HepG2 (cell line): ENCODE measurements around the gene PIK3R1. TPM values are rescaled to one million over a fixed set of nuclear protein-coding genes. Genes with fewer than 3 reads are reported as not detected.

Experiments used
- BRCA1 ChIP-seq: sonication (generic); formaldehyde crosslinking; IDR thresholded peaks from 2 replicates; pipeline ENCODE4 v1.4.0; 2020; ENCODE audit warnings: missing genetic modification reagents
- CREM ChIP-seq, 2 experiments: sonication (generic) in 1 of 2; formaldehyde crosslinking in 1 of 2; IDR thresholded peaks; 2 replicates each; pipeline versions ENCODE4 v1.4.0 to v1.6.1; 2016 to 2020; ENCODE audit warnings: antibody characterized with exemption in 1 of 2, mild to moderate bottlenecking in 1 of 2, missing genetic modification reagents in 1 of 2
- DMAP1 ChIP-seq: IDR thresholded peaks from 2 replicates; pipeline ENCODE4 v1.6.1; 2016
- E2F5 ChIP-seq: sonication (generic); formaldehyde crosslinking; conservative IDR thresholded peaks from 2 replicates; pipeline ENCODE4 v1.4.0; 2020; ENCODE audit warnings: missing genetic modification reagents
- HBP1 ChIP-seq: IDR thresholded peaks from 2 replicates; pipeline ENCODE4 v1.6.1; 2016; ENCODE audit warnings: low read depth, control low read depth
- KLF6 ChIP-seq: IDR thresholded peaks from 2 replicates; pipeline ENCODE4 v1.8.0; 2016; ENCODE audit warnings: missing biosample characterization, missing genetic modification reagents
- ONECUT2 ChIP-seq: sonication (generic); formaldehyde crosslinking; IDR thresholded peaks from 2 replicates; pipeline ENCODE4 v1.4.0; 2020; ENCODE audit warnings: missing genetic modification reagents
- PBX2 ChIP-seq: IDR thresholded peaks from 2 replicates; pipeline ENCODE4 v1.6.1; 2016; ENCODE audit warnings: control low read depth
- SAP130 ChIP-seq: IDR thresholded peaks from 2 replicates; pipeline ENCODE4 v1.6.1; 2016; ENCODE audit warnings: low read depth
- TEF ChIP-seq: sonication (generic); formaldehyde crosslinking; IDR thresholded peaks from 2 replicates; pipeline ENCODE4 v1.5.0; 2020; ENCODE audit warnings: missing genetic modification reagents
- THAP11 ChIP-seq: IDR thresholded peaks from 2 replicates; pipeline ENCODE4 v1.6.1; 2016; ENCODE audit warnings: missing biosample characterization, missing genetic modification reagents
- ZKSCAN8 ChIP-seq: IDR thresholded peaks from 2 replicates; pipeline ENCODE4 v1.6.1; 2016; ENCODE audit warnings: borderline replicate concordance, missing genetic modification reagents, missing compliant biosample characterization
- ZNF281 ChIP-seq: sonication (generic); formaldehyde crosslinking; IDR thresholded peaks from 2 replicates; pipeline ENCODE4 v1.4.0; 2020; ENCODE audit warnings: missing genetic modification reagents, borderline replicate concordance
- ZNF543 ChIP-seq: sonication (generic); formaldehyde crosslinking; IDR thresholded peaks from 2 replicates; pipeline ENCODE4 v1.4.0; 2020; ENCODE audit warnings: mild to moderate bottlenecking, missing genetic modification reagents
- ZNF646 ChIP-seq: sonication (generic); formaldehyde crosslinking; IDR thresholded peaks from 2 replicates; pipeline ENCODE4 v1.9.0; 2021; ENCODE audit warnings: mild to moderate bottlenecking, missing genetic modification reagents
- polyA plus RNA-seq, 8 experiments: library from polyadenylated mRNA; depleted of rRNA in 3 of 8; stranded (reverse) in 7 of 8; unstranded in 1 of 8; fragments of >200 nt; fragmentation: Illumina TruSeq in 4 of 8; extraction: Trizol in 4 of 8; gene quantifications; 2 replicates each; pipeline versions ENCODE4 v1.2.1 to v1.2.3, GENCODE V29; 2011 to 2016; ENCODE audit warnings: low read depth in 4 of 8, missing spikeins in 1 of 8, mixed read lengths in 1 of 8; ENCODE audit not compliant: insufficient read depth in 1 of 8
- total RNA-seq, 5 experiments: library from RNA; depleted of rRNA; stranded (reverse); fragments of >200 nt; fragmentation: Illumina TruSeq; extraction: Trizol; gene quantifications; 2 replicates each; pipeline ENCODE4 v1.2.3, GENCODE V29; 2016; ENCODE audit warnings: low read depth in 1 of 5

PIK3R1 gene
- total and polyA plus RNA-seq, 2 of the 13 experiments (the other 11 are each of a cell fraction or from before 2014, with no cell fraction given) = 8.4 to 21.3 TPM

GRCh38 chr5:68239487-68239886, 23.9 kb downstream of the PIK3R1 start (continued):
- TF ChIP-seq TEF (CRISPR knock-in tag) (no peak), BRCA1 (CRISPR knock-in tag) (0 out of 2 replicates have a peak, but pooled peaks have one; percentile 56), THAP11 (peak; percentile 67; the same call in 1 of the 2 replicates), ZNF646 (CRISPR knock-in tag) (no peak), E2F5 (CRISPR knock-in tag) (no peak), PBX2 (peak; percentile 24; the same call in 1 of the 2 replicates), DMAP1 (CRISPR knock-in tag) (peak; percentile 49; the same call in 1 of the 2 replicates), HBP1 (no peak), ZNF281 (peak; percentile 56; the same call in 1 of the 2 replicates), ONECUT2 (CRISPR knock-in tag) (0 out of 2 replicates have a peak, but pooled peaks have one; percentile 35), CREM (IDR thresholded peaks at IDR 0.05) (peak; percentile 80), CREM (CRISPR knock-in tag; IDR thresholded peaks at IDR 0.05) (no peak), KLF6 (CRISPR knock-in tag) (peak; percentile 61), ZNF543 (CRISPR knock-in tag) (no peak), ZKSCAN8 (CRISPR knock-in tag) (peak; percentile 89), SAP130 (CRISPR knock-in tag) (peak; percentile 81)
